HG03521 (cell line): Measurements from ENCODE around the gene PI4KB.

Experiments used
- ATAC-seq: cut with Tn5 transposase; IDR thresholded peaks from one replicate; pipeline ENCODE4 v1.9.1; 2021; ENCODE audit warnings: mild to moderate bottlenecking, moderate library complexity; ENCODE audit not compliant: unreplicated experiment

The PI4KB gene

GRCh38 chr1:151346769-151347522 is 19.7 kb upstream of the PI4KB start, which contains the start of gene RFX5:
Gene RFX5, minus strand, starts transcription at chr1:151347252. Its CDS starts 932 bp downstream, at chr1:151346320.
- peak; percentile 95 for ATAC-seq

GRCh38 chr1:151346082-151346768 is 19.0 kb upstream of the PI4KB start:
- ATAC-seq: no peak

GRCh38 chr1:151344291-151344690 is 17.1 kb upstream of the PI4KB start:
- no peak for ATAC-seq

- ATAC-seq: no peak
Measured at GRCh38 chr1:151343587-151343986, 16.4 kb upstream of the PI4KB start.

- no peak for ATAC-seq
Measured at GRCh38 chr1:151342569-151342968, 15.4 kb upstream of the PI4KB start.

GRCh38 chr1:151342021-151342420 is 14.8 kb upstream of the PI4KB start:
- no peak for ATAC-seq

GRCh38 chr1:151340870-151341754 is 13.9 kb upstream of the PI4KB start:
- ATAC-seq: no peak

GRCh38 chr1:151336556-151336955 is 9.3 kb upstream of the PI4KB start:
- ATAC-seq: no peak

GRCh38 chr1:151334822-151335221 is 7.6 kb upstream of the PI4KB start:
- ATAC-seq: no peak

- no peak for ATAC-seq
Measured at GRCh38 chr1:151327903-151328674, 873 bp upstream of the PI4KB start.

GRCh38 chr1:151326619-151327222 is 495 bp downstream of the PI4KB start:
- ATAC-seq: peak; percentile 22

- no peak for ATAC-seq
Measured at GRCh38 chr1:151325646-151326429, 1.4 kb downstream of the PI4KB start.

GRCh38 chr1:151325231-151325630 is 2.0 kb downstream of the PI4KB start:
- ATAC-seq: no peak

- ATAC-seq: no peak
Measured at GRCh38 chr1:151324390-151324930, 2.8 kb downstream of the PI4KB start.

GRCh38 chr1:151318975-151319374 is 8.2 kb downstream of the PI4KB start:
- ATAC-seq: no peak

- ATAC-seq: no peak
Measured at GRCh38 chr1:151315565-151316235, 11.5 kb downstream of the PI4KB start.

GRCh38 chr1:151314137-151314875 is 12.9 kb downstream of the PI4KB start:
- ATAC-seq: no peak

GRCh38 chr1:151313501-151313900 is 13.7 kb downstream of the PI4KB start:
- ATAC-seq: no peak
